GM23338 (cell line): ENCODE results near the gene CEP19.

ENCODE experiments used
- CREB1 ChIP-seq: fragments of 250-450 bp; sonication (Bioruptor Pico); IDR thresholded peaks from 2 replicates; pipeline ENCODE4 v1.5.0; 2020; ENCODE audit warnings: low read depth, mild to moderate bottlenecking, moderate library complexity
- CTCF ChIP-seq, 2 experiments: fragments of 200-600 bp in 1 of 2; sonication (generic) in 1 of 2; conservative IDR thresholded peaks; 2 replicates each; pipeline versions ENCODE4 v1.5.1 to v1.6.1; 2016 to 2017; ENCODE audit warnings: antibody characterized with exemption in 2 of 2, low read depth in 2 of 2, mild to moderate bottlenecking in 2 of 2, moderate library complexity in 1 of 2
- ETS1 ChIP-seq: IDR thresholded peaks from 2 replicates; pipeline ENCODE4 v1.6.1; 2016; ENCODE audit warnings: antibody characterized with exemption
- EZH2 ChIP-seq: fragments of 200-600 bp; sonication (generic); IDR thresholded peaks from one replicate; pipeline ENCODE4 v1.8.0; 2017; ENCODE audit warnings: antibody characterized with exemption, mild to moderate bottlenecking, low read depth; ENCODE audit not compliant: unreplicated experiment
- EZH2phosphoT487 ChIP-seq: fragments of 200-600 bp; sonication (generic); IDR thresholded peaks from one replicate; pipeline ENCODE4 v1.8.1; 2018; ENCODE audit warnings: antibody characterized with exemption; ENCODE audit not compliant: unreplicated experiment
- POLR2AphosphoS5 ChIP-seq: IDR thresholded peaks from 2 replicates; pipeline ENCODE4 v1.6.1; 2016; ENCODE audit warnings: antibody characterized with exemption, low read depth
- REST ChIP-seq: IDR thresholded peaks from one replicate; pipeline ENCODE4 v1.6.1; 2018; ENCODE audit warnings: antibody characterized with exemption; ENCODE audit not compliant: unreplicated experiment
- STAT1 ChIP-seq: IDR thresholded peaks from one replicate; pipeline ENCODE4 v1.6.1; 2016; ENCODE audit warnings: antibody characterized with exemption; ENCODE audit not compliant: unreplicated experiment
- ZNF331 ChIP-seq: fragments of 250-450 bp; sonication (Bioruptor Pico); IDR thresholded peaks from 2 replicates; pipeline ENCODE4 v1.5.0; 2020; ENCODE audit warnings: low read depth, mild to moderate bottlenecking, moderate library complexity
- ZNF462 ChIP-seq: fragments of 250-450 bp; sonication (Bioruptor Pico); IDR thresholded peaks from 2 replicates; pipeline ENCODE4 v1.5.0; 2020; ENCODE audit warnings: mild to moderate bottlenecking, moderate library complexity

GRCh38 chr3:196677353-196677752, 34.7 kb downstream of the CEP19 start:
- TF ChIP-seq CTCF (conservative IDR thresholded peaks at IDR 0.05; ENCODE audit: low read depth in 2 of 2): no peak
- TF ChIP-seq POLR2AphosphoS5: no peak
- TF ChIP-seq EZH2: no peak
- TF ChIP-seq REST: no peak
- no peak for TF ChIP-seq CREB1
- no peak for TF ChIP-seq STAT1
- no peak for TF ChIP-seq EZH2phosphoT487
- TF ChIP-seq ZNF331: no peak
- TF ChIP-seq ETS1: no peak
- TF ChIP-seq ZNF462 (CRISPR knock-in tag): no peak
